HCT116 (cell line): Measurements from ENCODE around the gene RFX8. TPM values are rescaled to one million over a fixed set of nuclear protein-coding genes. Genes with fewer than 3 reads are reported as not detected.
A peak's percentile ranks its signal among the peaks of the same experiment; 100 is the strongest.

Experiments used
- ATAC-seq: fragments of 200-7000 bp; cut with Tn5 transposase; 2 replicates; pipeline ENCODE4 v1.9.1; 2020; ENCODE audit warnings: mild to moderate bottlenecking, moderate library complexity
- BruUV-seq: library from RNA; stranded (reverse); fragments of 400-500 nt; replicated peaks from 2 replicates; lab custom pipeline; 2021; lab: Mats Ljungman, UMichigan
- CTCF ChIA-PET: fragments of 300-600 bp; sonication (Branson Sonifier 250); formaldehyde crosslinking; loops from one replicate; lab custom pipeline; 2021; ENCODE audit warnings: antibody characterized with exemption; lab: Charles Lee
- POLR2A ChIA-PET: fragments of 300-600, 350-600 bp; sonication (Branson Sonifier 250); formaldehyde crosslinking; loops from one replicate; lab custom pipeline; 2021; ENCODE audit warnings: antibody characterized with exemption; lab: Charles Lee
- RAD21 ChIA-PET, 2 experiments: fragments of 300-600 bp; sonication (Branson Sonifier 250); formaldehyde crosslinking; loops; one replicate each; lab custom pipeline; 2023; ENCODE audit warnings: low total read pairs in 2 of 2; ENCODE audit not compliant: uncharacterized antibody in 2 of 2, unreplicated experiment in 2 of 2, low non-redundant PET in 1 of 2; lab: Charles Lee
- DNase-seq: peaks from one replicate; pipeline ENCODE4 v3.0.0-alpha.2; 2010; ENCODE audit warnings: low read depth, low spot score
- H2AFZ ChIP-seq: fragments of 200-600 bp; shearing (Covaris generic), sonication (generic); 2 replicates; pipeline ENCODE4 v1.6.1; 2017; ENCODE audit warnings: low read depth, mixed run types, mixed read lengths, antibody characterized with exemption, low read length; ENCODE audit not compliant: poor library complexity, severe bottlenecking
- H3K27ac ChIP-seq: 2 replicates; pipeline ENCODE4 v1.5.1; 2012; ENCODE audit warnings: low read depth, low read length
- H3K27me3 ChIP-seq: fragments of 200-600 bp; sonication (generic); 2 replicates; pipeline ENCODE4 v1.6.1; 2016; ENCODE audit warnings: mixed run types, low read length, mixed read lengths; ENCODE audit not compliant: insufficient read depth
- H3K36me3 ChIP-seq, 2 experiments: fragments of 200-500 bp in 1 of 2; fragments of 200-600 bp in 1 of 2; sonication (Bioruptor generic) in 1 of 2; sonication (generic) in 1 of 2; 2 replicates each; pipeline versions ENCODE4 v1.5.1 to v1.6.1; 2014 to 2016; ENCODE audit warnings: low read length in 2 of 2, inconsistent platforms in 1 of 2, mixed read lengths in 1 of 2, mixed run types in 1 of 2; ENCODE audit not compliant: insufficient read depth in 2 of 2, control insufficient read depth in 1 of 2
- H3K4me1 ChIP-seq, 2 experiments: fragments of 200-600 bp in 1 of 2; sonication (generic) in 1 of 2; 2 replicates each; pipeline versions ENCODE4 v1.5.1 to v1.6.1; 2012 to 2017; ENCODE audit warnings: low read length in 2 of 2, inconsistent platforms in 1 of 2, mild to moderate bottlenecking in 1 of 2, mixed read lengths in 1 of 2, mixed run types in 1 of 2, moderate library complexity in 1 of 2; ENCODE audit not compliant: insufficient read depth in 2 of 2, control insufficient read depth in 1 of 2
- H3K4me2 ChIP-seq: fragments of 200-600 bp; sonication (generic); 2 replicates; pipeline ENCODE4 v1.6.1; 2017; ENCODE audit warnings: mixed run types, low read length, mixed read lengths
- H3K4me3 ChIP-seq, 2 experiments: fragments of 200-600 bp in 1 of 2; sonication (generic) in 1 of 2; replicated peaks in 1 of 2; 2 replicates each; pipeline ENCODE4 v1.5.1; 2011 to 2016; ENCODE audit warnings: low read length in 2 of 2, control low read depth in 1 of 2, low read depth in 1 of 2, mild to moderate bottlenecking in 1 of 2, mixed read lengths in 1 of 2, mixed run types in 1 of 2
- H3K79me2 ChIP-seq: fragments of 200-600 bp; sonication (generic); 2 replicates; pipeline ENCODE4 v1.6.1; 2017; ENCODE audit warnings: mild to moderate bottlenecking, mixed run types, low read length, moderate library complexity, mixed read lengths; ENCODE audit not compliant: insufficient read depth
- H3K9ac ChIP-seq: fragments of 200-600 bp; sonication (generic); 2 replicates; pipeline ENCODE4 v1.6.1; 2016; ENCODE audit warnings: low read length, mixed read lengths
- H3K9me2 ChIP-seq: fragments of 200-600 bp; sonication (generic), shearing (Covaris generic); 2 replicates; pipeline ENCODE4 v1.6.1; 2017; ENCODE audit warnings: mixed run types, mild to moderate bottlenecking, moderate library complexity; ENCODE audit not compliant: insufficient read depth
- H3K9me3 ChIP-seq, 2 experiments: fragments of 200-500 bp in 1 of 2; fragments of 200-600 bp in 1 of 2; sonication (Bioruptor generic) in 1 of 2; sonication (generic) in 1 of 2; 2 replicates each; pipeline ENCODE4 v1.6.1; 2014 to 2017; ENCODE audit warnings: low read length in 2 of 2, mixed read lengths in 2 of 2, inconsistent platforms in 1 of 2, low read depth in 1 of 2, mild to moderate bottlenecking in 1 of 2, mixed run types in 1 of 2, moderate library complexity in 1 of 2; ENCODE audit not compliant: control insufficient read depth in 1 of 2, insufficient read depth in 1 of 2
- H4K20me1 ChIP-seq: fragments of 200-600 bp; sonication (generic), shearing (Covaris generic); 2 replicates; pipeline ENCODE4 v1.6.1; 2017; ENCODE audit warnings: mixed run types, mild to moderate bottlenecking, moderate library complexity; ENCODE audit not compliant: insufficient read depth
- ATF3 ChIP-seq: IDR thresholded peaks from 2 replicates; pipeline ENCODE4 v1.6.1; 2012
- CBX3 ChIP-seq: IDR thresholded peaks from 2 replicates; pipeline ENCODE4 v1.6.1; 2012; ENCODE audit warnings: low read depth
- EGR1 ChIP-seq: IDR thresholded peaks from 2 replicates; pipeline ENCODE4 v1.6.1; 2012; ENCODE audit warnings: low read depth
- POLR2AphosphoS5 ChIP-seq: IDR thresholded peaks from 2 replicates; pipeline ENCODE4 v1.6.1; 2011; ENCODE audit warnings: mild to moderate bottlenecking, low read depth, low read length, moderate library complexity
- RAD21 ChIP-seq: IDR thresholded peaks from 2 replicates; pipeline ENCODE4 v1.6.1; 2012; ENCODE audit warnings: low read depth, mild to moderate bottlenecking
- SIN3A ChIP-seq: IDR thresholded peaks from 2 replicates; pipeline ENCODE4 v1.6.1; 2012; ENCODE audit warnings: low read depth
- ZNF274 ChIP-seq: fragments of 200-500 bp; sonication (Bioruptor generic); IDR thresholded peaks from 2 replicates; pipeline ENCODE4 v1.6.1; 2014; ENCODE audit warnings: mild to moderate bottlenecking, low read depth, low read length, inconsistent platforms
- intact Hi-C: fragments of 100-400 bp; cut with micrococcal nuclease; formaldehyde crosslinking; loops from 2 replicates; pipeline ENCODE4 v1.10.0; 2022
- total RNA-seq: library from RNA; stranded (reverse); gene quantifications from one replicate; pipeline ENCODE4 v1.2.1, GENCODE V29; 2021; ENCODE audit not compliant: unreplicated experiment
- TF ChIP-seq, protein P1 (sequence below), 3 experiments: fragments of 200-600 bp in 1 of 3; sonication (generic) in 1 of 3; IDR thresholded peaks in 2 of 3; conservative IDR thresholded peaks in 1 of 3; 2 replicates each; pipeline ENCODE4 v1.5.1; 2012 to 2017; ENCODE audit warnings: low read depth in 2 of 3, low read length in 2 of 3, antibody characterized with exemption in 1 of 3, borderline replicate concordance in 1 of 3, control low read depth in 1 of 3, mild to moderate bottlenecking in 1 of 3, mixed read lengths in 1 of 3, mixed run types in 1 of 3, moderate library complexity in 1 of 3; ENCODE audit not compliant: insufficient read depth in 1 of 3

The RFX8 gene
- total RNA-seq, 1 experiment from 2014 or later: not detected

- ATAC-seq (peak; percentile 48; the same call in 1 of the 2 replicates), DNase-seq (no peak)
- ChIA-PET RAD21 (no interaction called here), CTCF (no interaction called here), POLR2A (no interaction called here)
- Histone ChIP-seq H3K4me3 (no peak overlapping the region), H3K9ac (no peak overlapping the region), H3K27ac (no peak overlapping the region), H3K9me2 (no peaks in the 10 kb centered on the region), H2AFZ (no peak overlapping the region), H3K36me3 (no peaks in the 10 kb centered on the region), H3K4me1 (no peaks in the 10 kb centered on the region), H3K27me3 (no peaks in the 10 kb centered on the region), H3K79me2 (no peaks in the 10 kb centered on the region), H4K20me1 (no peaks in the 10 kb centered on the region), H3K9me3 (no peaks in the 10 kb centered on the region), H3K4me2 (no peak overlapping the region)
- intact Hi-C loops: loop anchor here (5.0 to 10.0 kb wide), 2 partner anchors 102 to 570 kb away; no protein-coding TSS in a partner anchor
- no TSS peak for BruUV-seq
- TF ChIP-seq POLR2AphosphoS5 (no peak), CBX3 (peak; percentile 66; the same call in 1 of the 2 replicates), RAD21 (peak; percentile 61), ZNF274 (no peak)
- TF ChIP-seq, protein P1, sequence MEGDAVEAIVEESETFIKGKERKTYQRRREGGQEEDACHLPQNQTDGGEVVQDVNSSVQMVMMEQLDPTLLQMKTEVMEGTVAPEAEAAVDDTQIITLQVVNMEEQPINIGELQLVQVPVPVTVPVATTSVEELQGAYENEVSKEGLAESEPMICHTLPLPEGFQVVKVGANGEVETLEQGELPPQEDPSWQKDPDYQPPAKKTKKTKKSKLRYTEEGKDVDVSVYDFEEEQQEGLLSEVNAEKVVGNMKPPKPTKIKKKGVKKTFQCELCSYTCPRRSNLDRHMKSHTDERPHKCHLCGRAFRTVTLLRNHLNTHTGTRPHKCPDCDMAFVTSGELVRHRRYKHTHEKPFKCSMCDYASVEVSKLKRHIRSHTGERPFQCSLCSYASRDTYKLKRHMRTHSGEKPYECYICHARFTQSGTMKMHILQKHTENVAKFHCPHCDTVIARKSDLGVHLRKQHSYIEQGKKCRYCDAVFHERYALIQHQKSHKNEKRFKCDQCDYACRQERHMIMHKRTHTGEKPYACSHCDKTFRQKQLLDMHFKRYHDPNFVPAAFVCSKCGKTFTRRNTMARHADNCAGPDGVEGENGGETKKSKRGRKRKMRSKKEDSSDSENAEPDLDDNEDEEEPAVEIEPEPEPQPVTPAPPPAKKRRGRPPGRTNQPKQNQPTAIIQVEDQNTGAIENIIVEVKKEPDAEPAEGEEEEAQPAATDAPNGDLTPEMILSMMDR (IDR thresholded peaks at IDR 0.05 in 2 of 3, conservative IDR thresholded peaks at IDR 0.05 in 1 of 3; ENCODE audit: borderline replicate concordance in 1 of 3, insufficient read depth in 1 of 3, low read depth in 2 of 3, low read length in 2 of 3): peak; percentile 10 to 50 (median 21); a peak in 1 of 6 replicates
Measured at GRCh38 chr2:101415220-101415619, 59.7 kb downstream of the RFX8 start.

DNA sequence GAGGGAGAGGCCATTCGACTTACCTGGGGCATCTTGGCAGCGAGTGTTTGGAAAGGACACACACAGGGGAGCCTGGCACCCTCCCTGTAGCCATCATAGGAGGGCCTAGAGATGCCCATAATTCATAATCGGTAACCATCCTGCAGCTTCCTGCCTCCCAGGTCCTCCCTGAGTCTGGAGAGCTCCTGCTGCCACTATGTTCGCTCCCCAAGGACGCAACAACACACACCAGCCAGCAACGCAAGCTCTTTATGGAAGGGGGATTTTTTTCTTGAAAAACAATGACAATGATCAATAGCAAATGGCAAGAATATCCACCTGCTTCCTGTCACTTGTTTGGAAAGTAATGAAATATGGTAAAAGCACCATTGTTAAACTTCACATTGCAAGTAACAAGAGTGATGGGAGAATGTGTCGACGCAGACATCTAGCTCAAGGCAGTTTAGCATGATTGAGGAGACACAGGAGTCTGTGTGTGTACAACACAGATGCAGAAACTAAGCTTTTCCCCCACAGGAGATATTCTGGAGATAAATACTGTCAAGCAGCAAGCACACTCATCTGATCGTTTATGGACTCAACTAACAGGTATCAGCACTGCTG is 62.7 kb downstream of the RFX8 start:
- Histone ChIP-seq H3K4me2 (no peak overlapping the region), H3K4me1 (no peaks in the 10 kb centered on the region), H3K9me3 (no peaks in the 10 kb centered on the region), H3K9ac (no peak overlapping the region), H4K20me1 (no peaks in the 10 kb centered on the region), H3K9me2 (no peaks in the 10 kb centered on the region), H3K36me3 (no peaks in the 10 kb centered on the region), H3K27ac (no peak overlapping the region), H2AFZ (no peak overlapping the region), H3K4me3 (no peak overlapping the region), H3K79me2 (no peaks in the 10 kb centered on the region), H3K27me3 (no peaks in the 10 kb centered on the region)
- TF ChIP-seq EGR1 (no peak), ATF3 (no peak), SIN3A (no peak)
- intact Hi-C loops: loop anchor here (10.0 kb wide), 1 partner anchor 573 kb away; no protein-coding TSS in a partner anchor
- ATAC-seq: no peak
- DNase-seq: no peak
- CTCF ChIA-PET: no interaction called here
- RAD21 ChIA-PET: no interaction called here
- BruUV-seq: no TSS peak
- POLR2A ChIA-PET: no interaction called here
